HEK293 (cell line): Measurements from ENCODE around the gene SDCBP2.

Experiments
- CTCF ChIA-PET: fragments of 350-600 bp; formaldehyde crosslinking; extraction: SDS; loops from one replicate; lab custom pipeline; 2021; ENCODE audit warnings: antibody characterized with exemption; lab: Yijun Ruan, JAX
- POLR2A ChIA-PET: fragments of 300-600 bp; formaldehyde crosslinking; extraction: SDS; loops from one replicate; lab custom pipeline; 2020; ENCODE audit warnings: antibody characterized with exemption, inconsistent platforms; lab: Yijun Ruan, JAX
- H3K27ac ChIP-seq: fragments of 200-500 bp; sonication (Bioruptor generic); 2 replicates; pipeline ENCODE4 v1.5.1; 2014; ENCODE audit warnings: low read depth, low read length, control low read depth, inconsistent platforms; ENCODE audit errors: extremely low read depth
- H3K36me3 ChIP-seq, 2 experiments: fragments of 200-500 bp in 1 of 2; sonication (Bioruptor generic) in 1 of 2; 1 replicate in 1 of 2; 2 replicates in 1 of 2; pipeline ENCODE4 v1.5.1; 2014 to 2017; ENCODE audit warnings: inconsistent platforms in 2 of 2, low read length in 2 of 2; ENCODE audit not compliant: control insufficient read depth in 2 of 2, insufficient read depth in 1 of 2
- H3K4me1 ChIP-seq: fragments of 200-500 bp; sonication (Bioruptor generic); 2 replicates; pipeline ENCODE4 v1.5.1; 2014; ENCODE audit warnings: mild to moderate bottlenecking, low read length, inconsistent platforms; ENCODE audit not compliant: control insufficient read depth, insufficient read depth
- H3K4me3 ChIP-seq: 2 replicates; pipeline ENCODE4 v1.5.1; 2011; ENCODE audit warnings: low read depth, mild to moderate bottlenecking, control low read depth, low read length, moderate library complexity
- H3K9me3 ChIP-seq: fragments of 200-500 bp; sonication (Bioruptor generic); 2 replicates; pipeline ENCODE4 v1.5.1; 2014; ENCODE audit warnings: low read depth, low read length, inconsistent platforms; ENCODE audit not compliant: control insufficient read depth, insufficient read depth
- GLIS2 ChIP-seq: fragments of 450-650 bp; formaldehyde crosslinking; IDR thresholded peaks from 2 replicates; pipeline ENCODE4 v1.5.1; 2016; ENCODE audit warnings: missing biosample characterization, missing genetic modification characterization
- HIC1 ChIP-seq: fragments of 450-650 bp; formaldehyde crosslinking; IDR thresholded peaks from 2 replicates; pipeline ENCODE4 v1.5.1; 2016; ENCODE audit warnings: missing biosample characterization, missing genetic modification characterization
- OSR2 ChIP-seq: fragments of 450-650 bp; formaldehyde crosslinking; IDR thresholded peaks from 2 replicates; pipeline ENCODE4 v1.5.1; 2016; ENCODE audit warnings: missing biosample characterization, missing genetic modification characterization
- PBX3 ChIP-seq: sonication (generic); formaldehyde crosslinking; IDR thresholded peaks from 2 replicates; pipeline ENCODE4 v1.8.1; 2022; ENCODE audit warnings: mild to moderate bottlenecking, moderate library complexity, missing genetic modification reagents
- PRDM10 ChIP-seq: fragments of 450-650 bp; formaldehyde crosslinking; IDR thresholded peaks from 2 replicates; pipeline ENCODE4 v1.5.1; 2016; ENCODE audit warnings: missing biosample characterization, missing genetic modification characterization
- PRDM6 ChIP-seq: fragments of 450-650 bp; formaldehyde crosslinking; IDR thresholded peaks from 2 replicates; pipeline ENCODE4 v1.5.1; 2017; ENCODE audit warnings: missing biosample characterization, missing genetic modification characterization
- SP3 ChIP-seq: fragments of 450-650 bp; formaldehyde crosslinking; IDR thresholded peaks from 2 replicates; pipeline ENCODE4 v1.5.1; 2016; ENCODE audit warnings: missing biosample characterization, missing genetic modification characterization
- SP7 ChIP-seq: fragments of 450-650 bp; formaldehyde crosslinking; IDR thresholded peaks from 2 replicates; pipeline ENCODE4 v1.5.1; 2016; ENCODE audit warnings: missing biosample characterization, missing genetic modification characterization
- TRIM28 ChIP-seq: IDR thresholded peaks from 2 replicates; pipeline ENCODE4 v1.6.1; 2011; ENCODE audit warnings: low read length, control low read depth, borderline replicate concordance
- ZBTB26 ChIP-seq: fragments of 450-650 bp; formaldehyde crosslinking; optimal IDR thresholded peaks from 2 replicates; pipeline ENCODE3; 2016; ENCODE audit warnings: missing biosample characterization, mild to moderate bottlenecking, missing genetic modification characterization
- ZBTB8A ChIP-seq: fragments of 450-650 bp; formaldehyde crosslinking; IDR thresholded peaks from 2 replicates; pipeline ENCODE4 v1.5.1; 2016; ENCODE audit warnings: missing biosample characterization, missing genetic modification characterization
- ZNF148 ChIP-seq: fragments of 450-650 bp; formaldehyde crosslinking; IDR thresholded peaks from 2 replicates; pipeline ENCODE4 v1.5.0; 2017; ENCODE audit warnings: missing biosample characterization, missing genetic modification characterization, borderline replicate concordance
- ZNF155 ChIP-seq: fragments of 450-650 bp; formaldehyde crosslinking; IDR thresholded peaks from 2 replicates; pipeline ENCODE4 v1.5.1; 2016; ENCODE audit warnings: missing biosample characterization, missing genetic modification characterization
- ZNF175 ChIP-seq: fragments of 450-650 bp; formaldehyde crosslinking; IDR thresholded peaks from 2 replicates; pipeline ENCODE4 v1.5.1; 2016; ENCODE audit warnings: missing biosample characterization, missing genetic modification characterization
- ZNF18 ChIP-seq: fragments of 450-650 bp; formaldehyde crosslinking; IDR thresholded peaks from 2 replicates; pipeline ENCODE4 v1.5.1; 2016; ENCODE audit warnings: missing biosample characterization, missing genetic modification characterization
- ZNF335 ChIP-seq: fragments of 450-650 bp; formaldehyde crosslinking; conservative IDR thresholded peaks from 2 replicates; pipeline ENCODE4 v1.5.1; 2016; ENCODE audit warnings: missing biosample characterization, missing genetic modification characterization
- ZNF341 ChIP-seq: fragments of 450-650 bp; formaldehyde crosslinking; IDR thresholded peaks from 2 replicates; pipeline ENCODE4; 2016; ENCODE audit warnings: low read depth, missing biosample characterization, missing genetic modification characterization
- ZNF350 ChIP-seq: fragments of 450-650 bp; formaldehyde crosslinking; IDR thresholded peaks from 2 replicates; pipeline ENCODE4 v1.5.0; 2017; ENCODE audit warnings: missing biosample characterization, mild to moderate bottlenecking, missing genetic modification characterization
- ZNF416 ChIP-seq: fragments of 450-650 bp; formaldehyde crosslinking; IDR thresholded peaks from 2 replicates; pipeline ENCODE4 v1.5.1; 2016; ENCODE audit warnings: missing biosample characterization, missing genetic modification characterization
- ZNF426 ChIP-seq: fragments of 450-650 bp; formaldehyde crosslinking; IDR thresholded peaks from 2 replicates; pipeline ENCODE4 v1.5.1; 2017; ENCODE audit warnings: missing biosample characterization, missing genetic modification characterization, mild to moderate bottlenecking, inconsistent platforms, moderate library complexity
- ZNF558 ChIP-seq: fragments of 450-650 bp; formaldehyde crosslinking; IDR thresholded peaks from 2 replicates; pipeline ENCODE4 v1.5.1; 2016; ENCODE audit warnings: missing biosample characterization, missing genetic modification characterization
- ZNF623 ChIP-seq: fragments of 450-650 bp; formaldehyde crosslinking; IDR thresholded peaks from 2 replicates; pipeline ENCODE4 v1.5.1; 2016; ENCODE audit warnings: missing biosample characterization, missing genetic modification characterization
- ZNF654 ChIP-seq: fragments of 450-650 bp; formaldehyde crosslinking; IDR thresholded peaks from 2 replicates; pipeline ENCODE4 v1.5.1; 2016; ENCODE audit warnings: low read depth, missing biosample characterization, missing genetic modification characterization

The SDCBP2 gene

GRCh38 chr20:1368448-1369199 is 39.7 kb upstream of the SDCBP2 start (continued):
- TF ChIP-seq ZNF341 (peak; percentile 70), ZNF623 (tag by site-specific recombination) (no peak), HIC1 (tag by site-specific recombination) (peak; percentile 75), ZNF426 (tag by site-specific recombination) (no peak), SP3 (no peak), ZNF654 (tag by site-specific recombination) (peak; percentile 47), TRIM28 (no peak), ZNF155 (tag by site-specific recombination) (no peak), ZNF18 (tag by site-specific recombination) (no peak), PBX3 (CRISPR knock-in tag) (no peak), OSR2 (tag by site-specific recombination) (no peak), SP7 (tag by site-specific recombination) (peak; percentile 69), GLIS2 (tag by site-specific recombination) (no peak), PRDM10 (tag by site-specific recombination) (0 out of 2 replicates have a peak, but pooled peaks have one; percentile 10), PRDM6 (tag by site-specific recombination) (peak; percentile 49; the same call in 1 of the 2 replicates)

GRCh38 chr20:1367479-1367878 is 38.5 kb upstream of the SDCBP2 start:
- no peak overlapping the region for H3K4me3 ChIP-seq
- H3K4me1 ChIP-seq, result peaks cover 11% of the 10 kb centered on the region
- H3K36me3 ChIP-seq, result peaks cover 7 to 60% of the 10 kb centered on the region in 2 experiments
- no peaks in the 10 kb centered on the region for H3K9me3 ChIP-seq
- ChIA-PET CTCF (no interaction called here), POLR2A (no interaction called here)
- no peak overlapping the region for H3K27ac ChIP-seq
- TF ChIP-seq ZNF175 (tag by site-specific recombination), result no peak
- TF ChIP-seq ZNF148, result no peak
- TF ChIP-seq ZBTB26 (tag by site-specific recombination), result no peak
- no peak for TF ChIP-seq ZNF416 (tag by site-specific recombination)
- TF ChIP-seq ZNF350 (tag by site-specific recombination), result no peak
- TF ChIP-seq ZBTB8A, result no peak
- no peak for TF ChIP-seq ZNF558 (tag by site-specific recombination)
- TF ChIP-seq ZNF335 (tag by site-specific recombination), result no peak
